Measurements from ENCODE around the gene BAX. TPM values are rescaled to one million over a fixed set of nuclear protein-coding genes. Genes with fewer than 3 reads are reported as not detected.

Gene BAX
- total RNA-seq, 2 donors from 2014 or later = 15.3 to 22.7 TPM

DNA sequence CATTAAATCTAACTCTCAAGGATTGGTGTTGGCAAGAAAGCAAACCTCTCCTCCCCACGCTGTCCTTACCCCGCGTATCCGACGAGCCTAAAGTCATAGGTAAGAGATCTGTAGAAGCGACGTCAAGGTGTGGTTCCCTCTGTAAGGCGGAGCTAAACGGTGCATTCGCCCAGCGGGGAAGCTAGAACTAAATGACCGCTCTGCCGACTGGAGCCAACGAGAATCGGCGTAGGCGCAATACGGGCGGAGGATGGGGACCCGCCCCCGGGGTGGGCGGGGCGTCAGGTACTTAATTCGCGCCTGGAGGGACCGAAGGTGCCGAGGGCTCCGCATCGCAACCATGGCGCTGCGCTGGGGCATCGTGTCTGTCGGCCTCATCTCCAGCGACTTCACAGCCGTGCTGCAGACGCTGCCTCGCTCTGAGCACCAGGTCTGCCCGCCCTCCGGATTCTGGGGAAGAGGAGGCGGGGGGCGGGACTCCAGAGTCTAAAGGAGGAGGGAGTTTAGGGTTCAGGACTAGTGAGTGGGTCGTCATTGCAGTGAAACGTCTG is 21.2 kb upstream of the BAX start, which contains the start of gene DHDH:
TSS of gene DHDH (plus strand) at position 318 of the 551 bp plus-strand sequence. CDS start at position 341, 23 bp downstream.
- ATAC-seq = peak; percentile 95
- Histone ChIP-seq H3K4me3 (no peak within 1 kb of the TSS), H3K27me3 (peaks cover 0 to 6% of the 10 kb centered on the region in 2 donors), H3K9me3 (no peaks in the 10 kb centered on the region), H3K4me1 (peaks cover 13% of the 10 kb centered on the region), H3K36me3 (replicated peaks in 1 of 2; ENCODE audit: insufficient read depth in 1 of 2, low read depth in 2 of 2) (no peaks in the 10 kb centered on the region), H3K27ac (no peak within 1 kb of the TSS)
- WGBS, 2 donors = 0 to 1% methylated on average over 7 to 43 of the region's 43 CpGs
- peak; percentile 83 to 88 (median 85) for DNase-seq
- TF ChIP-seq POLR2A (IDR thresholded peaks at IDR 0.05) = peak in 2 of 3 donors; percentile 12 to 13
- TF ChIP-seq, protein P1, sequence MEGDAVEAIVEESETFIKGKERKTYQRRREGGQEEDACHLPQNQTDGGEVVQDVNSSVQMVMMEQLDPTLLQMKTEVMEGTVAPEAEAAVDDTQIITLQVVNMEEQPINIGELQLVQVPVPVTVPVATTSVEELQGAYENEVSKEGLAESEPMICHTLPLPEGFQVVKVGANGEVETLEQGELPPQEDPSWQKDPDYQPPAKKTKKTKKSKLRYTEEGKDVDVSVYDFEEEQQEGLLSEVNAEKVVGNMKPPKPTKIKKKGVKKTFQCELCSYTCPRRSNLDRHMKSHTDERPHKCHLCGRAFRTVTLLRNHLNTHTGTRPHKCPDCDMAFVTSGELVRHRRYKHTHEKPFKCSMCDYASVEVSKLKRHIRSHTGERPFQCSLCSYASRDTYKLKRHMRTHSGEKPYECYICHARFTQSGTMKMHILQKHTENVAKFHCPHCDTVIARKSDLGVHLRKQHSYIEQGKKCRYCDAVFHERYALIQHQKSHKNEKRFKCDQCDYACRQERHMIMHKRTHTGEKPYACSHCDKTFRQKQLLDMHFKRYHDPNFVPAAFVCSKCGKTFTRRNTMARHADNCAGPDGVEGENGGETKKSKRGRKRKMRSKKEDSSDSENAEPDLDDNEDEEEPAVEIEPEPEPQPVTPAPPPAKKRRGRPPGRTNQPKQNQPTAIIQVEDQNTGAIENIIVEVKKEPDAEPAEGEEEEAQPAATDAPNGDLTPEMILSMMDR (IDR thresholded peaks at IDR 0.05) = no peak
- intact Hi-C loops (cut with DNase I) = no loop called here

DNA sequence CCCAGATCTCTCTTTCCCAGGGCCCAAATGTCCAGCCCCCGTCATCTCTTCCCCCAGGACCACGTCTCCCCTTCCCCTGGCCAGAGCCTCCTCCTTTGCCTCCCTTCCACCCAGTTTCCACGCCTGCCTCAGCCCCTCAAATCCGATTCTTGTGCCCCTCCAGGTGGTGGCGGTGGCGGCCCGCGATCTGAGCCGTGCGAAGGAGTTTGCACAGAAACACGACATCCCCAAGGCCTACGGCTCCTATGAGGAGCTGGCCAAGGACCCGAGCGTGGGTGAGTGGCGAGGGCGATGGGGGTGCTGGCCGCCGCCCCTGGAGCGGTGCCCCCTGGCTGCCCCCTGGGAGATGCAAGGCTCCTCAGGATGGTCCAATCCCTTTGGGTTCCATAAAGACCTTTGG is 19.8 kb upstream of the BAX start:
- H3K36me3 ChIP-seq (replicated peaks in 1 of 2; ENCODE audit: insufficient read depth in 1 of 2, low read depth in 2 of 2) = no peaks in the 10 kb centered on the region
- 66 to 78% methylated on average over 11 to 19 of the region's 19 CpGs for WGBS, 2 donors
- DNase-seq (no peak), ATAC-seq (no peak)
- H3K27ac ChIP-seq = no peak overlapping the region
- H3K4me3 ChIP-seq = no peak overlapping the region
- intact Hi-C loops (cut with DNase I) = no loop called here
- H3K27me3 ChIP-seq = peaks cover 0 to 6% of the 10 kb centered on the region in 2 donors
- H3K9me3 ChIP-seq = no peaks in the 10 kb centered on the region
- peaks cover 13% of the 10 kb centered on the region for H3K4me1 ChIP-seq
- TF ChIP-seq POLR2A (IDR thresholded peaks at IDR 0.05) = no peak
- TF ChIP-seq, protein P1 (IDR thresholded peaks at IDR 0.05) = no peak

DNA sequence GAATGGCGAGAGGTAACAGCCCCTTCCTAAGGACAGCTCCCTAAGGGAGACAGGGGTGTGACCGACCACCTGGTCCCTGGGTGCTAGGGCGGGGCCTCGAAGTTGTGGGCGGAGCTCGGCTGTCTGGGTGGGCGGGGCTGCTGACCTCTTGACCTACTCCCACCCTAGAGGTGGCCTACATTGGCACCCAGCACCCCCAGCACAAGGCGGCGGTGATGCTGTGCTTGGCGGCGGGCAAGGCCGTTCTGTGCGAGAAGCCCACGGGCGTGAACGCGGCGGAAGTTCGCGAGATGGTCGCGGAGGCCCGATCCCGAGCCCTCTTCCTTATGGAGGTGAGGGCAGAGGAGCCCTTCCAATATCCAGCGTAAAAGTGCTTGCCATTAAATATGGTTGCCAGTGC is 18.8 kb upstream of the BAX start:
- ATAC-seq (no peak), DNase-seq (no peak)
- Histone ChIP-seq H3K27me3 (peaks cover 0 to 6% of the 10 kb centered on the region in 2 donors), H3K4me1 (peaks cover 13% of the 10 kb centered on the region), H3K4me3 (no peak overlapping the region), H3K9me3 (no peaks in the 10 kb centered on the region), H3K27ac (no peak overlapping the region), H3K36me3 (replicated peaks in 1 of 2; ENCODE audit: insufficient read depth in 1 of 2, low read depth in 2 of 2) (no peaks in the 10 kb centered on the region)
- no peak for TF ChIP-seq POLR2A (IDR thresholded peaks at IDR 0.05)
- TF ChIP-seq, protein P1 (IDR thresholded peaks at IDR 0.05) = no peak
- WGBS, 2 donors = 92 to 95% methylated on average over 23 to 25 of the region's 25 CpGs
- intact Hi-C loops (cut with DNase I) = no loop called here

DNA sequence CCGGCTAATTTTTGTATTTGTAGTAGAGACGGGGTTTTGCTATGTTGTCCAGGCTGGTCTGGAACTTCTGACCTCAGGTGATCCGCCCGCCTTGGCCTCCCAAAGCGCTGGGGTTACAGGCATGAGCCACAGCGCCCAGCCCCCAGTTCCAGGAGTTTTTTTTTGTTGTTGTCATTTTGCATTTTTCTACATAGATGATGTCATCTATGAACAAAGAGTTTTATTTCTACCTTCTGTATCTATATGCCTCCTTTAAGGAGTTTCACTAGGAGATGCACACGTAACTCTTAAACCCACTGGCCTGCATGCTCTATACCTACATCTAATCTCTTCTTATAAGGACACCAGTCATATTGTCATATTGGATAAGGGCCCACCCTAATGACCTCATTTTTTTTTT is 16.4 kb upstream of the BAX start:
- WGBS, 2 donors = 87 to 89% methylated on average over 7 of the region's 7 CpGs
- Histone ChIP-seq H3K27me3 (peaks cover 0 to 6% of the 10 kb centered on the region in 2 donors), H3K36me3 (replicated peaks in 1 of 2; ENCODE audit: insufficient read depth in 1 of 2, low read depth in 2 of 2) (no peaks in the 10 kb centered on the region), H3K27ac (no peak overlapping the region), H3K9me3 (no peaks in the 10 kb centered on the region), H3K4me1 (peaks cover 9% of the 10 kb centered on the region), H3K4me3 (no peak overlapping the region)
- TF ChIP-seq POLR2A (IDR thresholded peaks at IDR 0.05) = no peak
- TF ChIP-seq, protein P1 (IDR thresholded peaks at IDR 0.05) = no peak
- ATAC-seq = no peak
- no peak for DNase-seq
- intact Hi-C loops (cut with DNase I) = no loop called here

DNA sequence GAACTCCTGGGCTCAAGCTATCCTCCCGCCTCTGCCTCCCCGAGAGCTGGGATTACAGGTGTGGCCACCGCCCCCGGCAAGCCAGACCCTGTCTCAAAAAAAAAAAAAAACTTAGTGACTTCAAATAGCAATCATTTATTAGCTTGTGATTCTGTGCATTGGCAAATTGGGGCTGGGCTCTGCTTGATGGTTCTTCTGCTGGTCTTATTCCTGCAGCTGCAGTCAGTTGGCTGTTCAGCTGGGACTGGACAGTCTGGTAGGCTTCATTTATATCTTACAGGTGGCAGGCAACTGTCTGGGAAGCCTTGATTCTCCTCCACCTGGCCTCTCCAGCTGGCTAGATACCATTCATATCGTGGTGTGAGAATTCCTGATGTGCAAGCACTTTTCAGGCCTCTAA is 13.8 kb upstream of the BAX start:
- H3K36me3 ChIP-seq (replicated peaks in 1 of 2; ENCODE audit: insufficient read depth in 1 of 2, low read depth in 2 of 2) = no peaks in the 10 kb centered on the region
- H3K27ac ChIP-seq = no peak overlapping the region
- H3K4me1 ChIP-seq = no peaks in the 10 kb centered on the region
- TF ChIP-seq POLR2A (IDR thresholded peaks at IDR 0.05) = no peak
- TF ChIP-seq, protein P1 (IDR thresholded peaks at IDR 0.05) = no peak
- ATAC-seq = no peak
- H3K9me3 ChIP-seq = no peaks in the 10 kb centered on the region
- H3K4me3 ChIP-seq = no peak overlapping the region
- 95 to 100% methylated on average over 4 to 5 of the region's 5 CpGs for WGBS, 2 donors
- H3K27me3 ChIP-seq = no peaks in the 10 kb centered on the region
- intact Hi-C loops (cut with DNase I) = no loop called here
- no peak for DNase-seq

Measured in body of pancreas (tissue), 4 donors.